Activated CD8-positive, alpha-beta memory T cell treated with anti-CD3 and anti-CD28 coated beads, Interleukin-2, amount 50 U/mL, for 4 hours (primary cell): ENCODE measurements around the gene CYP4F22.

Experiments
- DNase-seq: peaks from one replicate; pipeline ENCODE4 v3.0.0-alpha.2; 2020

Gene CYP4F22

DNA sequence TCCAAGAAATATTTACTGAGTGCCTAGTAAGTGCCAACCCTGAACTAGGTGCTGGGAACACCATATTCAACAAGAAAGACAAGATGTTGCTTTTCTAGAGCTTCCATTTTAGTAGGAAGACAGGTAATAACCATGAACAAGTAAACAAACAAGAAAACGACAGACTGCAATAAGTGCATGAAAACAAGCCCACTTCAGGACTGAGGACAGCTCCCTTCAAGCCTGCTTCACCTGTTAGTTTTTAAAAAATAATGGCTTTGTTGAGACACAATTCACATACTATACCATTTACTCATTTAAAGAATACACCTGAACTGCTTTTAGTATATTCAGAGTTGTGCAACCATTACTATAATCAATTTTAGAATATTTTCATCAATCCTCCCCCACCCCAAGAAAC is 30.4 kb downstream of the CYP4F22 start:
- no peak for DNase-seq

DNA sequence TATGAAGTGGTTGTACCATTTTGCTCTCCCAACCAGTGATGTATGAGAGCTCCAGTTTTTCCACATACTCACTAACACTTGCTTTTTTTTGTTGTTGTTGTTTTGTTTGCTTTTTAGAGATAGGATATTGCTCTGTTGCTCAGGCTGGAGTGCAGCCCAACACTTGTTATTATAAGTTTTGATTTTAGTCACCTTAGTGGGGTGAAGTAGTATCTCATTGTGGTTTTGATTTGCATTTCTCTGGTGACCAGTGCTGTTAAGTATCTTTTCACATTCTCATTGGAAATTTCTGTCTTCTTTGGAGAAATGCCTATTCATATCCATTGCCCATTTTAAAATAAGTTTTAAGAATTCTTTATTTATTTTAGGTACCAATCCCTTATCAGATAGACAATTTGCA is 31.3 kb downstream of the CYP4F22 start:
- DNase-seq, result no peak

DNA sequence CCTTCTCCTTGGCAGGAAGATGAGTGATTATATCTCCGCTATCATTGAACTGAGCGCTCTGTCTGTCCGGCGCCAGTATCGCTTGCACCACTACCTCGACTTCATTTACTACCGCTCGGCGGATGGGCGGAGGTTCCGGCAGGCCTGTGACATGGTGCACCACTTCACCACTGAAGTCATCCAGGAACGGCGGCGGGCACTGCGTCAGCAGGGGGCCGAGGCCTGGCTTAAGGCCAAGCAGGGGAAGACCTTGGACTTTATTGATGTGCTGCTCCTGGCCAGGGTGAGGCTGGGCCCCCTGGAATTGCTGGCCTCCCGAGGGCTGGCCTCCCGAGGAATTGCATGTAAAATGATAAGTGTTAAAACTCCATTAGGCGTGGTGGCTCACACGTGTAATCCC is 32.1 kb downstream of the CYP4F22 start:
- no peak for DNase-seq

DNA sequence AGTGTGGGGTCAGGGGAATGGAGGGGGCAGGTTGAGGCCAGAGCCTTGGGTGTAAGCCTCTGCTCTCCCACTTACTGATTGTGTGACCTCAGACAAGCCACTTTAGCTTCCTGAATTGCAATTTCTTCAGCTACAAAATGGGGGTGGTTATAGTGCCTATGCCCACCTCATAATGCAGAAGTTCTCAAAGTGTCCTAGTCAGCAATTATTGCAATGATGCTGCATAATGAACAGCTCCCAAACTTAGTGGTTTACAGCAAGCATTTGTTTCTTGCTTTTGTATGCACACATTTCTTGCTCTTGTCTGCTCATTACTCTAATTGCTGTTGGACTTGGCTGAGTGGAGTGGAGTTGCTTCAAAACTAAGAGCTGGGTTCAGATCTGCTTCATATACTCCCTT is 36.0 kb downstream of the CYP4F22 start:
- DNase-seq, result no peak

DNA sequence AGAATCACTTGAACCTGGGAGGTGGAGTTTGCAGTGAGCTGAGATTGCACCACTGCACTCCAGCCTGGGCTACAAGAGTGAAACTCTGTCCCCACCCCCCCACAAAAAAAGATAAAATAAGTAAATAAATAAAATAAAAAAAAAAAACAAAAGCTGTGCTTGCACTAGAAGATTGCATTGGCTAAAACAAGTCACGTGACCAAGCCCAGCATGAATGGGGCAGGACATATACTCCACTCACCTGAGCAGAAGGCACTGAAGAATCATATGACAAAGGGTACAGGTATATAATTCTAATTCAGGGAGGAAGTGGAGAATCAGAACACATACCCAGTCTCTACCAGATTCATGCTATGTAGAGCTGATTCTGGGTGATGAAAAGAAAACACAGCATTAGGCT is 36.6 kb downstream of the CYP4F22 start:
- no peak for DNase-seq

DNA sequence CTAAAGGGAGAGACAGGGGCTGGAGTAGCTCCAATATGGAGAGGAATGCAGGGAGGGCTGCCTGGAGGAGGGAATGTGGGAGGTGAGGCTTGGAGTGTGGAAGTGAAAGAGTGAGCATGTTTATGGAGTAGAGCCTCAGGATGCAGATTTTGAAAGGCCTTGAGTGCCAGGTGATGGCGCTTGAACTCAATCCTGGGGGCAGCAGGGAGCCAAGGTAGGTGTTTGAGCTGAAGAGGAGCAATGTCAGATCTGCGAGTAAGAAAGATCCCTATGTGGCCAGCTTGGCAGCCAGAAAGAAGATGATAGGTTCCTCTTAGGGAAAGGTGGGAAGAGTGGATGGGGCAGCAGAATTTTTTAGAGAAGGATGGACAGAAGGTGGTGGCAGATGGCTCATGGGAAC is 40.3 kb downstream of the CYP4F22 start:
- no peak for DNase-seq

- no peak for DNase-seq
Observed at GRCh38 chr19:15549581-15549980, 41.3 kb downstream of the CYP4F22 start.

- DNase-seq, result no peak
Observed at GRCh38 chr19:15550273-15550672, 41.9 kb downstream of the CYP4F22 start.

DNA sequence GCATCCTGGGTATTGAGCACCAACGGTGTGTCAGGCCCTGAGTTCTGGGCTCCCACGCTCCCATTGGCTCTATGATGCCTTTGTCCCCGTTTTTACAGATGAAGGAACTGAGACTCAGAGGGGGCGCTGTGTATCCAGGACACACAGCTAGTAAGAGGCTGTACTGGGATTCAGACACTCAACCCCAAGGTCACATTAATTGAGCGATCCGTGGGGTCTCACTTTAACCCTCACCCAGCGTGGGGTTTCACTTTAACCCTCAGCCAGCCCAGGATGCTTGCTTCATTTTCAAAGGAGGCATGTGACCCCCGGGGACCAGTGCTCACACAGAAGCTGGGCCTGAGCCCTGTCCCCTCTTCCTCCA is 42.6 kb downstream of the CYP4F22 start:
- DNase-seq, result peak; percentile 26

DNA sequence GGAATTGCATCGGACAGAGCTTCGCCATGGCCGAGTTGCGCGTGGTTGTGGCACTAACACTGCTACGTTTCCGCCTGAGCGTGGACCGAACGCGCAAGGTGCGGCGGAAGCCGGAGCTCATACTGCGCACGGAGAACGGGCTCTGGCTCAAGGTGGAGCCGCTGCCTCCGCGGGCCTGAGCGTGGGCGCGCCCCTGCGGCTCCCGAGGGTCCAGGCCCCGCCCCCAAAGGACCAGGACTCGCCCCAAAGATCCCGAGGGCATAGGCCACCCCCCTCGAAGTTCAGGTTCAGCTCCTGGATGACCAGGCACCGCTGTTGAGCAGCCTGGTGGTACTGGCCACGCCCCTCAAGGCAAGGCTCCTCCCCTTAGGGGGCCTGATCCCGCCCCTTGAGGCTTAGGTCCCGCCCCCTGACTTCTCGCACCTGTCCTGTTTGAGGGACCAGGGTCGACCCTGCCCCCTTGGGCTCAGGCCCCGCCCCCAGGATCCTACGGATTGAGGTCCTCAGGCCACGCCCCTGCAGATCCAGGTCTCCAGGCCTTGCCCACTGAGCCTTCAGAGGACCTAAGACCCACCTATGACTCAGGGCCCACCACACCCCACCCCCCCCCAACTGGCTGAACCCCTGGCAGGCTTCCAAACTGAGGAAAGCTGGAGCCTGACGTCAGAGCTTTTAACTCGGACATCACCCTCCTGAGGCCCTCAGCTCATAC is 43.1 kb downstream of the CYP4F22 start:
- DNase-seq, result peak; percentile 71

DNA sequence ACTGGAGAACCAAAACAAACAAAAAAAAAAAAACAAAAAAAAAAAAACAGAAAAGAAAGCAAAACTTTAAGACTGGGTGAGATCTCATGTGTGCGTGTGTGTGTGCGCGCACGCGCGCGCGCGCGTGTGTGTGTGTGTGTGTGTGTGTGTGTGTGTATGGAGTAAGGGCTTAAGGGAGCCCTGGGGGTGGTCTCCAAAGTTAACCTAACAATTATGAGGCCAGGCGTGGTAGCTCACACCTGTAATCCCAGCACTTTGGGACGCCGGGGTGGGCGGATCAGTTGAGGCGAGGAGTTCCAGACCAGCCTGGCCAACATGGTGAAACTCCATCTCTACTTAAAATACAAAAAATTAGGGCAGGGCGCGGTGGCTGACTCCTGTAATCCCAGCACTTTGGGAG is 46.7 kb downstream of the CYP4F22 start:
- DNase-seq, result no peak

DNA sequence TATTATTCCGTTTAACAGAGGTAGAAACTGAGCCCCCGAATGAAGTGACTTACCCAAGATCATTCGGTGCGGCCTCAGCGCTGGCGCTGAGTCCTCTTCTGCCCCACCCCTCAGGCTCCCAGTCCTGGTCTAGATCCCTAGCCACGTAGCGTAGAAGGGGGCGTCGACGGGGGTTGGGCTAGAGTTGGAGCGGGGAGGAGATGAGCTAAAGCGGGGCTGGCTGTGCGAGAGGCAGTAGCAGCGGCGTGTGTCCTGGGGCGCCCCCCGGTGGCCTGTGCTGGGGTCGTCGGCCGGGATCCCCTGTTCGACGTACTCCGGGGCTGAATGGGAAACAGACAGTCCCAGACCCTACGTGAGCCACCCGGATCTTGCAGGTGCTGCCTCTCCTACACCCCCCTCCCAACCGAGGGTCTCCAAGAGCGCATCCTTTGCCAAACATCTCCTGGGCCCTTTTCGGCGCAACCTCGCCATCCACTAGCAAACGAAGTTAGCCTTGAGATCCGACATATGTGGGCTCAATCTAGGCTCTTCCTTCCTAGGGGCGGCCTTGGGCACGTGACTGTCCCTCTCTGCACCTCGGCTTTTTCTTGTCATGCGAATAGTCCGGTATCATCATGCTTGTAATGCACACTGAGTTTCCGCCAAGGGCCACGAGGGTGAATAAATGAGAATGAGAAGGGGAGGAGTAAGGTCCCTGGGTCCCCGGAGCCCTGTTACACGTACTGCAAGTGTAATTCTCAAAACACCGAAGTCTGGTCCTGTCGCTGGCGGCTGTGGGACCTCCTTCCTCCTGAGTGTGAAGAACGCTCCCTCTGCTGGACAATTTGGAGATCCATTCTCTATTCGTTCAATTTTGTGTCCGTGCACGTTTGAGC is 47.7 kb downstream of the CYP4F22 start:
- peak; percentile 98 for DNase-seq

- DNase-seq, result no peak
Observed at GRCh38 chr19:15556634-15557181, 48.4 kb downstream of the CYP4F22 start.

- DNase-seq, result no peak
Observed at GRCh38 chr19:15557223-15557622, 48.9 kb downstream of the CYP4F22 start.

GRCh38 chr19:15562145-15562544 is 53.8 kb downstream of the CYP4F22 start:
- DNase-seq, result no peak

GRCh38 chr19:15562861-15563260 is 54.5 kb downstream of the CYP4F22 start:
- no peak for DNase-seq

DNA sequence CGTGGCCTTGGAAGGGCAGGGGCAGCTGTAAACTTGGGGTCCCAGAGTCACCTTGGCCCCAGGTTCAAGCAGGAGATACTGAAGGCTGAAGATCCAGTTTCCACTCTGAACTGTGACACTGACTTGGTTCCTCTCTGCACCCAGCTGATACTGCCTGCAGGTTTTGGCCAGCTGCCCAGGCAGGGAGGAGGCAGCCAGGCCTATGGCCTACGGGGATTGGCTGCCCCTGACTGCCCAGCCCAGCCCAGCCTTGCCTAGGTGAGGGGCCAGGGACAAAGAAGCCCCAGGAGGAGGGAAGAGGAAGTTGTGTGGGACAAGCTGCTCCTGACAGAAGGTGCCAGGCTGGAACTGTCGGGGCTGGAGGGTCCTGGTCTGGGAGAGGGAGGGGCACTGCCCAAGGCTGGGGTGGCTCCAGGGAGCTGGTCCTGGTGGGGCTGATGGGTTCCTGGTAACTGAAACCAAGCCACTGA is 55.0 kb downstream of the CYP4F22 start:
- no peak for DNase-seq

GRCh38 chr19:15563931-15564330 is 55.6 kb downstream of the CYP4F22 start:
- no peak for DNase-seq

GRCh38 chr19:15564534-15565168 is 56.3 kb downstream of the CYP4F22 start:
- no peak for DNase-seq

GRCh38 chr19:15570420-15570819 is 62.1 kb downstream of the CYP4F22 start:
- DNase-seq, result no peak

DNA sequence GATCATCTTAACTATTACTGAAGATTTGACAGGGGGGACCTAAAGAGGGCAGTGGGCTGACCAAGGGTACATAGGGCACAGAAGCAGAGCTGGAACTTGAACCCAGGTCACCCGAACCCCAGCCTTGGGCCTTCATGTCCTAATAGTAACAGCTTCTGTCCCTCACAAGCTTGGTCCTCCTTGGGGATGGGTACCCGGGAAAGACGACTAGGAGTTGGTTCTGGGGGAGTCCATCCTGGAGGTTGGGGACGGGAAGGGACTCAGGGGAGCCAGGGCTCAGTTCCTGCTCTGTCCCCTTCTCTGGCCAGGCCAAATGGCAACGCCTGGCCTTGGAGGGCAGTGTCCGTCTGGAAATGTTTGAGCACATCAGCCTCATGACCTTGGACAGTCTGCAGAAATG is 67.1 kb downstream of the CYP4F22 start:
- DNase-seq, result no peak

GRCh38 chr19:15576526-15577156 is 68.3 kb downstream of the CYP4F22 start:
- no peak for DNase-seq

- no peak for DNase-seq
Observed at GRCh38 chr19:15577184-15577771, 69.0 kb downstream of the CYP4F22 start.
